GM13976 (cell line): ENCODE data around the gene RBMX.

Source experiments
- DNase-seq: peaks from one replicate; pipeline ENCODE4 v3.0.0; 2012; ENCODE audit warnings: low spot score
- in situ Hi-C: fragments of 300-500 bp; cut with MboI; formaldehyde crosslinking; loops from one replicate; pipeline ENCODE4 v1.12.0; 2022; ENCODE audit warnings: low sequenced_read_pairs, mixed read lengths, inconsistent platforms; ENCODE audit not compliant: unreplicated experiment
- TF ChIP-seq, protein P1 (sequence below): IDR thresholded peaks from 2 replicates; pipeline ENCODE4 v1.5.1; 2012; ENCODE audit warnings: borderline replicate concordance, mild to moderate bottlenecking; ENCODE audit not compliant: insufficient read depth; ENCODE audit errors: extremely low read depth, missing control alignments, control extremely low read depth

RBMX gene

DNA sequence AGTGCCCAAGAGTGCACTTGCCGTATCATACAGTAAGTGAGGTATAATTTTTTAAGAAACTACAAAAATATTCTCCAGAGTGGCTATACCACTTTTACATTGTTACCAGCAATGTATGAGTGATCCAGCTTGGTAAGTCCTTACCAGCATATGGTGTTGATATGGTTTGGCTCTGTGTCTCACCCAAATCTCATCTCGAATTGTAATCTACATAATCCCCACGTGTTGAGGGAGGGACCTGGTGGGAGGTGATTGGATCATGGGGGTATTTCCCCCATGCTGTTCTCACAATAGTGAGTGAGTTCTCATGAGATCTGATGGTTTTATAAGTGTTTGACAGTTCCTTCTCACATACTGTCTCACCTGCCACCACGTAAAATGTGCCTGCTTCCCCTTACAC lies 44.8 kb downstream of the RBMX start:
- DNase-seq, result no peak
- in situ Hi-C loops, result no loop called here
- TF ChIP-seq, protein P1, sequence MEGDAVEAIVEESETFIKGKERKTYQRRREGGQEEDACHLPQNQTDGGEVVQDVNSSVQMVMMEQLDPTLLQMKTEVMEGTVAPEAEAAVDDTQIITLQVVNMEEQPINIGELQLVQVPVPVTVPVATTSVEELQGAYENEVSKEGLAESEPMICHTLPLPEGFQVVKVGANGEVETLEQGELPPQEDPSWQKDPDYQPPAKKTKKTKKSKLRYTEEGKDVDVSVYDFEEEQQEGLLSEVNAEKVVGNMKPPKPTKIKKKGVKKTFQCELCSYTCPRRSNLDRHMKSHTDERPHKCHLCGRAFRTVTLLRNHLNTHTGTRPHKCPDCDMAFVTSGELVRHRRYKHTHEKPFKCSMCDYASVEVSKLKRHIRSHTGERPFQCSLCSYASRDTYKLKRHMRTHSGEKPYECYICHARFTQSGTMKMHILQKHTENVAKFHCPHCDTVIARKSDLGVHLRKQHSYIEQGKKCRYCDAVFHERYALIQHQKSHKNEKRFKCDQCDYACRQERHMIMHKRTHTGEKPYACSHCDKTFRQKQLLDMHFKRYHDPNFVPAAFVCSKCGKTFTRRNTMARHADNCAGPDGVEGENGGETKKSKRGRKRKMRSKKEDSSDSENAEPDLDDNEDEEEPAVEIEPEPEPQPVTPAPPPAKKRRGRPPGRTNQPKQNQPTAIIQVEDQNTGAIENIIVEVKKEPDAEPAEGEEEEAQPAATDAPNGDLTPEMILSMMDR, result no peak

DNA sequence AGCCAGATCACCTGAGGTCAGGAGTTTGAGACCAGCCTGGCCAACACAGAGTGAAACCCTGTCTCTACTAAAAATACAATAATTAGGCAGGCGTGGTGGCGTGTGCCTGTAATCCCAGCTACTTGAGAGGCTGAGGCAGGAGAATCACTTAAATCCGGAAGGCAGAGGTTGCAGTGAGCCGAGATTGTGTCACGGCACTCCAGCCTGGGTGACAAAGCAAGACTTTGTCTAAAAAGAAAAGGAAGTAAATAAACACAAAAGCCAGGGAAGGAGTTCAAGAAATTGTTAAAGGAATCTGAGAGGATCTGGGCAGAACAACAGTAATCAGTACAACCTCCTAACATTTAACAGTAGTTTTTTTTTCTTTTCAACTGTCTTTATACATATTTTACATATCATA lies 51.1 kb downstream of the RBMX start:
- in situ Hi-C loops, result no loop called here
- TF ChIP-seq, protein P1, result no peak
- DNase-seq, result no peak

DNA sequence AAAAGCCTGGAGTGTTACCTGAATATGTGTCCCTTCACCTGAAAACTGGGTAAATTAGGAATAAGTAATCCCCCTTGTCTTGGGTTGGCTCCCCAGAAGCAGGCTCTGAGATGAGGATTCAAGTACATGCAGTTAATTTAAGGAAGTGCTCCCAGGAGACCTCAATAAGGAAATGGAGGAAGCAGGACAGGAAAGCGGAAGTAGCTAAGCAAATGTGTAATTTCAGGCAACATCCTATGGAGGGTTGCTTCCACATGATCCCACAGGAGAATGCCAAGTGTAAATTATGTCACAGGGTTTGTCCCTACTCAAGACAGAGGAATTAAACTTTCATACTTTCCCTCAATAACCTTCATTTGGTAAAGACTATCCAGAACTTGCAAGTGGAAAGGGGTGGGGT lies 51.7 kb downstream of the RBMX start:
- no peak for DNase-seq
- TF ChIP-seq, protein P1, result no peak
- in situ Hi-C loops, result no loop called here

DNA sequence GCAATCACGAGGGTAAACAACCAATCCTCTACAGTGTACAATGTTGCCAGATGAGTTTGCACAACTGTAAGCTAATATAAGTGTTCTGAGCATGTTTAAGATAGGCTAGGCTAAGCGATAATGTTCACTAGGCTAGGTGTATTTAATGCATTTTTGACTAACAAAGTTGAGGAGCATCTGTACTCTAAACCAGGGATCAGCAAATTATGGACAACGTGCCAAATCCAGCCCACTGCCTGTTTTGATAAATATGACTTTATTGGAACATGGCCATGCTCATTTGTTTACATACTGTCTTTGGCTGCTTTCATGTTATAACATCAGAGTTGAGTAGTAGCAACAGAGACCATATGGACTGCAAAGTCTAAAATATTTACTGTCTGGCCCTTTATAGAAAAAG lies 53.5 kb downstream of the RBMX start:
- no peak for DNase-seq
- TF ChIP-seq, protein P1, result no peak

DNA sequence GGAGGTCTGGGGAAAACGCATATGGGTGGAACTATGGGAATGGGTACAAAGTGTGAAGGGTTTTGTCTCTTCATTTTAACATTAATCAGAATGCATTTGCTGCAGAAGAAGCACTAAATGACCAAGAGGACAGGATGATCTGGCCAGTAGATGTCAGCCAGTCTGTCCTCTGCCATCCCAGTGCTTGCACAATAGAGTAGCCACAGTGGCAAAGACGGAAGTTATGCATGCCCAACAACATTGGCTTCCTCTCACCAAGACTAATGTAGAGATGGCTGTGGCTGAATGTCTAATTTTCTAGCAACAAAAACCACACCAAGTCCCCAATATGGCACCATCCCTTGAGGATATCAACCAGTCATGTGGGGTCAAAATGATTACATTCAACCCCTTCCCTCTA lies 54.8 kb downstream of the RBMX start:
- TF ChIP-seq, protein P1, result no peak
- in situ Hi-C loops, result no loop called here
- no peak for DNase-seq

More for the DNA sequence above, 53.5 kb downstream of the RBMX start:
- in situ Hi-C loops, result no loop called here
